SH-SY5Y (cell line): ENCODE measurements around the gene HOXC13.

Experiments used
- GATA2 ChIP-seq: IDR thresholded peaks from 2 replicates; pipeline ENCODE4 v1.6.1; 2011; ENCODE audit warnings: mild to moderate bottlenecking, low read depth, low read length
- GATA3 ChIP-seq: IDR thresholded peaks from 2 replicates; pipeline ENCODE4 v1.6.1; 2011; ENCODE audit warnings: low read depth, mild to moderate bottlenecking, low read length, moderate library complexity

- no peak for TF ChIP-seq GATA2
- TF ChIP-seq GATA3: no peak
Observed at GRCh38 chr12:53973236-53974042, 34.8 kb downstream of the HOXC13 start.
